ENCODE results near the gene GPR83. TPM values are rescaled to one million over a fixed set of nuclear protein-coding genes. Genes with fewer than 3 reads are reported as not detected.
"Not testable (repeated sequence)": the region's sequence is repeated elsewhere in the genome, so short reads cannot be mapped to it uniquely, and the experiment has no call there.

GPR83 gene
- total RNA-seq, 1 donor from 2014 or later = under 0.01 TPM

DNA sequence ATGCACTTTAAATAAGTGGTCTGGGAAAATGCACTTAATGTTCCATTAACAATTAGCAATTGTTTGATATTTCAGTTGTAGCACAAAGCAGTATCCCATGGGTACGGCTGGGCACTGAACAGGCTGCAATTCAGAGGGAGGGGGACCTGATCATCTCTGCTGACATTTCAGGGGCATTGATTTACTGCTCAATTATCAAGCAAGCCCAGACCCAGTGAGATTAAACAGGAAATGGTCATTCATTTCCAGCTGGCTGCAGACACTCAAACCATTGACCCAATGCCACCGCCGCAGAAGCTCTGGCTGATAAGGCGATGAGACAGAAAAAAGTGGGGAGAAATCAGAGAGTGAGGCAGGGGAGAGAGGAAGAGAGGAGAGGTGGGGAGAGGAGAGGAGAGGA, 1.2 kb downstream of the GPR83 start:
- DNase-seq (ENCODE audit: low read depth) (no peak), FAIRE-seq (no peak)
- Histone ChIP-seq H3K4me3 (ENCODE audit: low read depth, low read length) (no peak overlapping the region), H3K36me3 (ENCODE audit: control insufficient read depth, insufficient read depth, low read length) (no peaks in the 10 kb centered on the region), H3K27me3 (ENCODE audit: control insufficient read depth, insufficient read depth, low read length) (peaks cover 23% of the 10 kb centered on the region)
- TF ChIP-seq, protein P1, sequence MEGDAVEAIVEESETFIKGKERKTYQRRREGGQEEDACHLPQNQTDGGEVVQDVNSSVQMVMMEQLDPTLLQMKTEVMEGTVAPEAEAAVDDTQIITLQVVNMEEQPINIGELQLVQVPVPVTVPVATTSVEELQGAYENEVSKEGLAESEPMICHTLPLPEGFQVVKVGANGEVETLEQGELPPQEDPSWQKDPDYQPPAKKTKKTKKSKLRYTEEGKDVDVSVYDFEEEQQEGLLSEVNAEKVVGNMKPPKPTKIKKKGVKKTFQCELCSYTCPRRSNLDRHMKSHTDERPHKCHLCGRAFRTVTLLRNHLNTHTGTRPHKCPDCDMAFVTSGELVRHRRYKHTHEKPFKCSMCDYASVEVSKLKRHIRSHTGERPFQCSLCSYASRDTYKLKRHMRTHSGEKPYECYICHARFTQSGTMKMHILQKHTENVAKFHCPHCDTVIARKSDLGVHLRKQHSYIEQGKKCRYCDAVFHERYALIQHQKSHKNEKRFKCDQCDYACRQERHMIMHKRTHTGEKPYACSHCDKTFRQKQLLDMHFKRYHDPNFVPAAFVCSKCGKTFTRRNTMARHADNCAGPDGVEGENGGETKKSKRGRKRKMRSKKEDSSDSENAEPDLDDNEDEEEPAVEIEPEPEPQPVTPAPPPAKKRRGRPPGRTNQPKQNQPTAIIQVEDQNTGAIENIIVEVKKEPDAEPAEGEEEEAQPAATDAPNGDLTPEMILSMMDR (IDR thresholded peaks at IDR 0.05; ENCODE audit: insufficient read depth, low read length, severe bottlenecking) = no peak

- TF ChIP-seq, protein P1 (IDR thresholded peaks at IDR 0.05; ENCODE audit: insufficient read depth, low read length, severe bottlenecking) = no peak
- no peak for FAIRE-seq
- DNase-seq (ENCODE audit: low read depth) = no peak
- H3K27me3 ChIP-seq (ENCODE audit: control insufficient read depth, insufficient read depth, low read length) = peaks cover 23% of the 10 kb centered on the region
- H3K36me3 ChIP-seq (ENCODE audit: control insufficient read depth, insufficient read depth, low read length) = no peaks in the 10 kb centered on the region
- no peak overlapping the region for H3K4me3 ChIP-seq (ENCODE audit: low read depth, low read length)
Observed at GRCh38 chr11:94398101-94398500, 3.1 kb downstream of the GPR83 start.

GRCh38 chr11:94396282-94396681, 4.9 kb downstream of the GPR83 start:
- no peak for FAIRE-seq
- no peaks in the 10 kb centered on the region for H3K36me3 ChIP-seq (ENCODE audit: control insufficient read depth, insufficient read depth, low read length)

GRCh38 chr11:94391937-94392336, 9.3 kb downstream of the GPR83 start:
- not testable (repeated sequence) for FAIRE-seq; H3K4me3 ChIP-seq (ENCODE audit: low read depth, low read length); DNase-seq (ENCODE audit: low read depth); H3K36me3 ChIP-seq (ENCODE audit: control insufficient read depth, insufficient read depth, low read length); H3K27me3 ChIP-seq (ENCODE audit: control insufficient read depth, insufficient read depth, low read length)

More at GRCh38 chr11:94396282-94396681, 4.9 kb downstream of the GPR83 start:
- TF ChIP-seq, protein P1 (IDR thresholded peaks at IDR 0.05; ENCODE audit: insufficient read depth, low read length, severe bottlenecking) = no peak
- Histone ChIP-seq H3K27me3 (ENCODE audit: control insufficient read depth, insufficient read depth, low read length) (peaks cover 18% of the 10 kb centered on the region), H3K4me3 (ENCODE audit: low read depth, low read length) (no peak overlapping the region)
- DNase-seq (ENCODE audit: low read depth) = no peak

DNA sequence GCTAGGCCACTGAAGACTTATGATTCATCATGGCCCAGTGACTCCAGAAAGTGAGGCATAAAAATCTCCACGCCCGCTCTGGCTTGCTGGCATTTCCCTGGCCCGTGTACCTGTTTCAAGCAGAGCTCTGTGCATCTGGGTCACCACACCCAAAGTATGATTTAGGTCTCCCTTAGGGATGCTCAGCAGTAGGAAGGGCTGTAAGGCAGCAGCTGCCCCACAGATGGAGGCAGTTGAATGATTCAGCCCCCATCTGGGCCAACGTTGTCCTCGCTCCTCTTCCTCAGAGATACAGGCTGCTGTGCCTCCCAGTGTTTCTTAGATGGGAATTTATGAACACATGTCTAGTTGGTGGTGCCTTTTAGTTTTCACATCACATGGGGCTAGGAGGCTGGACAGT, 21.6 kb downstream of the GPR83 start:
- Histone ChIP-seq H3K36me3 (ENCODE audit: control insufficient read depth, insufficient read depth, low read length) (no peaks in the 10 kb centered on the region), H3K4me3 (ENCODE audit: low read depth, low read length) (no peak overlapping the region), H3K27me3 (ENCODE audit: control insufficient read depth, insufficient read depth, low read length) (no peaks in the 10 kb centered on the region)
- TF ChIP-seq, protein P1 (IDR thresholded peaks at IDR 0.05; ENCODE audit: insufficient read depth, low read length, severe bottlenecking) = no peak
- FAIRE-seq (no peak), DNase-seq (ENCODE audit: low read depth) (no peak)

GRCh38 chr11:94376841-94377240, 24.4 kb downstream of the GPR83 start:
- peak; percentile 22 for DNase-seq (ENCODE audit: low read depth)
- H3K27me3 ChIP-seq (ENCODE audit: control insufficient read depth, insufficient read depth, low read length) = no peaks in the 10 kb centered on the region
- TF ChIP-seq, protein P1 (IDR thresholded peaks at IDR 0.05; ENCODE audit: insufficient read depth, low read length, severe bottlenecking) = no peak
- H3K4me3 ChIP-seq (ENCODE audit: low read depth, low read length) = no peak overlapping the region
- no peak for FAIRE-seq
- no peaks in the 10 kb centered on the region for H3K36me3 ChIP-seq (ENCODE audit: control insufficient read depth, insufficient read depth, low read length)

GRCh38 chr11:94370576-94370975, 30.6 kb downstream of the GPR83 start:
- H3K27me3 ChIP-seq (ENCODE audit: control insufficient read depth, insufficient read depth, low read length); FAIRE-seq; H3K4me3 ChIP-seq (ENCODE audit: low read depth, low read length); H3K36me3 ChIP-seq (ENCODE audit: control insufficient read depth, insufficient read depth, low read length); DNase-seq (ENCODE audit: low read depth): not testable (repeated sequence)

DNA sequence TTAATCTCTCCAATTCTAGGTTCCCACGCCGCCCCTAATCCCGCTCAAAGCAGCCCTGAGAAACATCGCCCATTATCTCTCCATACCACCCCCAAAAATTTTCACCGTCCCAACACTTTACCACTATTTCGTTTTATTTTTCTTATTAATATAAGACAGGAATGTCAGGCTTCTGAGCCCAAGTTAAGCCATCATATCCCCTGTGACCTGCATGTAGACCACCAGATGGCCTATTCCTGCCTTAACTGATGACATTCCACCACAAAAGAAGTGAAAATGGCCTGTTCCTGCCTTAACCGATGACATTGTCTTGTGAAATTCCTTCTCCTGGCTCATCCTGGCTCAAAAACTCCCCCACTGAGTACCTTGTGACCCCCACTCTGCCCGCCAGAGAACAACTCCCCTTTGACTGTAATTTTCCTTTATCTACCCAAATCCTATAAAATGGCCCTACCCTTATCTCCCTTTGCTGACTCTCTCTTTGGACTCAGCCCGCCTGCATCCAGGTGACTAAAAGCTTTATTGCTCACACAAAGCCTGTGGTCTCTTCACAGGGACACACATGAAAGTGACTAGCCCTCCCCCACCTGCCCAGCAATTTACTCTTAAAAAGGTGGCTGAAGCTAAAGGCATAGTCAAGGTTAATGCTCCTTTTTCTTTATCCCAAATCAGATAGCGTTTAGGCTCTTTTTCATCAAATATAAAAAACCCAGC, 50.2 kb downstream of the GPR83 start:
- not testable (repeated sequence) for FAIRE-seq; H3K4me3 ChIP-seq (ENCODE audit: low read depth, low read length); DNase-seq (ENCODE audit: low read depth)

GRCh38 chr11:94346311-94346710, 54.9 kb downstream of the GPR83 start:
- not testable (repeated sequence) for H3K36me3 ChIP-seq (ENCODE audit: control insufficient read depth, insufficient read depth, low read length); FAIRE-seq; H3K27me3 ChIP-seq (ENCODE audit: control insufficient read depth, insufficient read depth, low read length); DNase-seq (ENCODE audit: low read depth); H3K4me3 ChIP-seq (ENCODE audit: low read depth, low read length)

More for the DNA sequence above, 50.2 kb downstream of the GPR83 start:
- H3K36me3 ChIP-seq (ENCODE audit: control insufficient read depth, insufficient read depth, low read length); H3K27me3 ChIP-seq (ENCODE audit: control insufficient read depth, insufficient read depth, low read length): not testable (repeated sequence)

Data from bronchial epithelial cell (primary cell).